ENCODE results near the gene ASCC2. TPM values are rescaled to one million over a fixed set of nuclear protein-coding genes. Genes with fewer than 3 reads are reported as not detected.

ASCC2 gene
- total RNA-seq, 2 donors from 2014 or later: 44.2 to 45.5 TPM

DNA sequence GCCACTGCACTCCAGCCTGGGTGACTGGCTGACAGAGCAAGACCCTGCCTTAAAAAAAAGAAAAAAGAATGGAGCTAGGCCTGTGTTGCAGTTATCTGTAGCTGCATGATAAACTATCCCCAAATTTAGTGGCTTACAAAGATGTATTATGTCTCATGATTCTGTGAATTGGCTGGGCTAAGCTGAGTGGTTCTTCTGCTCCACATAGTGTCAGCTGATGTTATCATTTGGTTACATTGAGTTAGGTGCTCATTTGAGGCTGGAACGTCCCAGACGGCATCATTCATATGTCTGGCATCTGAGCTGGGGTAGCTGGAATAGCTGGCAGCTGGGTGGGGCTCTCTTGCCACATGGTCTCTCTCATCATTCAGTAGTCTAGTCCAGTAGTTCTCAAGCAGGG lies 8.2 kb upstream of the ASCC2 start:
- Mint-ChIP-seq H3K9me3 (peaks cover 5% of the 10 kb centered on the region), H3K27ac (no peak overlapping the region), H3K27me3 (ENCODE audit: insufficient read depth) (no peaks in the 10 kb centered on the region), H3K4me3 (no peak overlapping the region), H3K4me1 (peaks cover 15% of the 10 kb centered on the region), H3K36me3 (ENCODE audit: low read depth) (no peaks in the 10 kb centered on the region)
- H3K27me3 ChIP-seq (ENCODE audit: control insufficient read depth, insufficient read depth, low read length, poor library complexity, severe bottlenecking): no peaks in the 10 kb centered on the region
- no peaks in the 10 kb centered on the region for H3K9me3 ChIP-seq (ENCODE audit: control insufficient read depth, low read length)
- 90 to 100% methylated on average over 2 of the region's 2 CpGs for WGBS, 2 experiments (ENCODE audit: insufficient coverage in 1 of 2, insufficient read length in 1 of 2)
- H3K4me3 ChIP-seq (ENCODE audit: low read length): no peak overlapping the region
- H3K9ac ChIP-seq (ENCODE audit: extremely low read depth, low read length, poor library complexity, severe bottlenecking): no peak overlapping the region
- TF ChIP-seq CTCF (conservative IDR thresholded peaks at IDR 0.05): no peak
- H3K4me1 ChIP-seq (ENCODE audit: control insufficient read depth, insufficient read depth, low read length): no peaks in the 10 kb centered on the region
- H3K27ac ChIP-seq (ENCODE audit: low read depth, low read length): no peak overlapping the region
- H3K36me3 ChIP-seq (ENCODE audit: control insufficient read depth, insufficient read depth, low read length): no peaks in the 10 kb centered on the region
- DNase-seq: no peak

DNA sequence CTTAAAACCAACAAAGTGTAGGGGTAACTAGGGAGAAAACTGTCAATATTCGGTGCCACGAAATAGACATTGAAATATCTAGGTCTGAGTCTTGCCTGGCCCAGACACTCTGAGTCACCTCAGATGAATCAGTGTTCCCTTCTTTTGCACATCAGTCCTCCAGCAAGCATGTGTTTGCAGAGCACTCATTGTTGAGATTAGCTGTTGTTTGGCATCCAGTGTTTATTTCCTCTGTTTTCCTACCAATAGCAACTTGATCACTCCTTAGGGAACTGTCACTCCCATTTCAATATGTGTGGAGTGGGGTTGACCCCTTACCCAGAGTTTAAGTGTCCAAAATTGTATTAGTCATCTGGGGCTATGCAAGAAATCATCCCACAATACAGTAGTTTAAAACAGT lies 4.7 kb upstream of the ASCC2 start:
- no peak for TF ChIP-seq CTCF (conservative IDR thresholded peaks at IDR 0.05)

GRCh38 chr22:29842172-29842571 lies 4.1 kb upstream of the ASCC2 start:
- H3K27ac Mint-ChIP-seq: no peak overlapping the region
- peaks cover 9% of the 10 kb centered on the region for H3K9me3 Mint-ChIP-seq
- H3K4me1 Mint-ChIP-seq: peaks cover 19% of the 10 kb centered on the region
- 89 to 100% methylated on average over 1 of the region's 2 CpGs for WGBS, 2 experiments (ENCODE audit: insufficient coverage in 1 of 2, insufficient read length in 1 of 2)
- no peak overlapping the region for H3K4me3 Mint-ChIP-seq
- TF ChIP-seq CTCF (conservative IDR thresholded peaks at IDR 0.05): no peak
- H3K9me3 ChIP-seq (ENCODE audit: control insufficient read depth, low read length): no peaks in the 10 kb centered on the region
- H3K4me1 ChIP-seq (ENCODE audit: control insufficient read depth, insufficient read depth, low read length): no peaks in the 10 kb centered on the region
- H3K27me3 ChIP-seq (ENCODE audit: control insufficient read depth, insufficient read depth, low read length, poor library complexity, severe bottlenecking): no peaks in the 10 kb centered on the region
- no peaks in the 10 kb centered on the region for H3K36me3 ChIP-seq (ENCODE audit: control insufficient read depth, insufficient read depth, low read length)
- H3K36me3 Mint-ChIP-seq (ENCODE audit: low read depth): no peaks in the 10 kb centered on the region
- no peak for DNase-seq
- H3K27ac ChIP-seq (ENCODE audit: low read depth, low read length): no peak overlapping the region
- no peaks in the 10 kb centered on the region for H3K27me3 Mint-ChIP-seq (ENCODE audit: insufficient read depth)
- H3K9ac ChIP-seq (ENCODE audit: extremely low read depth, low read length, poor library complexity, severe bottlenecking): no peak overlapping the region
- H3K4me3 ChIP-seq (ENCODE audit: low read length): no peak overlapping the region

More for the DNA sequence above, 4.7 kb upstream of the ASCC2 start:
- Histone ChIP-seq H3K9me3 (ENCODE audit: control insufficient read depth, low read length) (no peaks in the 10 kb centered on the region), H3K9ac (ENCODE audit: extremely low read depth, low read length, poor library complexity, severe bottlenecking) (no peak overlapping the region), H3K27me3 (ENCODE audit: control insufficient read depth, insufficient read depth, low read length, poor library complexity, severe bottlenecking) (no peaks in the 10 kb centered on the region), H3K4me1 (ENCODE audit: control insufficient read depth, insufficient read depth, low read length) (no peaks in the 10 kb centered on the region), H3K27ac (ENCODE audit: low read depth, low read length) (no peak overlapping the region), H3K36me3 (ENCODE audit: control insufficient read depth, insufficient read depth, low read length) (no peaks in the 10 kb centered on the region), H3K4me3 (ENCODE audit: low read length) (no peak overlapping the region)
- H3K36me3 Mint-ChIP-seq (ENCODE audit: low read depth): no peaks in the 10 kb centered on the region
- H3K4me3 Mint-ChIP-seq: no peak overlapping the region
- H3K4me1 Mint-ChIP-seq: peaks cover 14% of the 10 kb centered on the region
- H3K27me3 Mint-ChIP-seq (ENCODE audit: insufficient read depth): no peaks in the 10 kb centered on the region
- H3K9me3 Mint-ChIP-seq: peaks cover 9% of the 10 kb centered on the region
- 73 to 79% methylated on average over 2 of the region's 2 CpGs for WGBS, 2 experiments (ENCODE audit: insufficient coverage in 1 of 2, insufficient read length in 1 of 2)
- no peak for DNase-seq
- no peak overlapping the region for H3K27ac Mint-ChIP-seq
